B cell (primary cell): Measurements from ENCODE around the gene HOXA10.

Experiments used
- EZH2 ChIP-seq: IDR thresholded peaks from 2 replicates; pipeline ENCODE4 v1.6.1; 2012; ENCODE audit warnings: borderline replicate concordance, low read depth, mild to moderate bottlenecking, moderate library complexity, low read length; ENCODE audit not compliant: insufficient read depth, poor library complexity, severe bottlenecking
- TF ChIP-seq, protein P1 (sequence below): fragments of 200-600 bp; IDR thresholded peaks from one replicate; pipeline ENCODE4 v1.8.0; 2022; ENCODE audit warnings: antibody characterized with exemption, mild to moderate bottlenecking

DNA sequence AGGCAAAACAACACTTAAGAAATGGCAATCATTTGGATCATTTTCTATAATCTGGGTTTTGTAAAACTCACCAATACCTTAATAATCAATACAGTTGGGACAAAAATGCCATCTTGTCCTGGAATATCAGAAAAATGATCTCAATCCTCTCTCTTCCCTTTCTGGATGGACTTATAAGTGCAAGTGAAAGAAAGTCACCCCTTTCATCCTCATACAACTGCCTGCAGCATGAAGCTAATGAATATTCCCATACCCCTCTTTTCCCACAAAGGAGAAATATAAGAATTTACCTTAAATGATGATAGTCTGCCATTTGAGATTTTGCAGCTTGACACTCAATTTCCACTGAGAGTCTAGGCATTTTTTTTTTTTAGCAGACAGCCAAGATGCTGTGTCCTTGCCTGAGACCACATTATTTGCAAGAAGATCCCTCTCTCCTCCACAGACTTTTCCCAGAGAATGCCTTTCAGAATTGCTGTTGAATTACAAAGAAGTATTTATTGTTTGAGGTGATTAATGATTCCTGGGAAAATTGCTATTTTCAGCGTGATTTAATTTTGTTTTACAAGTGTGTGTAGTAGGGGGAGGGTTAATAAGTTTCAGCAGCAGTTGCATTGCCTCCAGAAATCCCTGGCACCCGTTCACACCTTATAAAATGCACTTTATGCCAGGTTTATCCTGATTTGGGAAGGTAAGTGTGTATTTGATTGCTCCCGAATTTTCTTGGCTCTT is 47.4 kb downstream of the HOXA10 start:
- TF ChIP-seq, protein P1, sequence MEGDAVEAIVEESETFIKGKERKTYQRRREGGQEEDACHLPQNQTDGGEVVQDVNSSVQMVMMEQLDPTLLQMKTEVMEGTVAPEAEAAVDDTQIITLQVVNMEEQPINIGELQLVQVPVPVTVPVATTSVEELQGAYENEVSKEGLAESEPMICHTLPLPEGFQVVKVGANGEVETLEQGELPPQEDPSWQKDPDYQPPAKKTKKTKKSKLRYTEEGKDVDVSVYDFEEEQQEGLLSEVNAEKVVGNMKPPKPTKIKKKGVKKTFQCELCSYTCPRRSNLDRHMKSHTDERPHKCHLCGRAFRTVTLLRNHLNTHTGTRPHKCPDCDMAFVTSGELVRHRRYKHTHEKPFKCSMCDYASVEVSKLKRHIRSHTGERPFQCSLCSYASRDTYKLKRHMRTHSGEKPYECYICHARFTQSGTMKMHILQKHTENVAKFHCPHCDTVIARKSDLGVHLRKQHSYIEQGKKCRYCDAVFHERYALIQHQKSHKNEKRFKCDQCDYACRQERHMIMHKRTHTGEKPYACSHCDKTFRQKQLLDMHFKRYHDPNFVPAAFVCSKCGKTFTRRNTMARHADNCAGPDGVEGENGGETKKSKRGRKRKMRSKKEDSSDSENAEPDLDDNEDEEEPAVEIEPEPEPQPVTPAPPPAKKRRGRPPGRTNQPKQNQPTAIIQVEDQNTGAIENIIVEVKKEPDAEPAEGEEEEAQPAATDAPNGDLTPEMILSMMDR: no peak
- TF ChIP-seq EZH2: no peak
